Astrocyte of the spinal cord (primary cell): ENCODE results near the gene CASP8.
"Not testable (repeated sequence)": the region's sequence is repeated elsewhere in the genome, so short reads cannot be mapped to it uniquely, and the experiment has no call there.

Experiments
- DNase-seq: peaks from one replicate; pipeline ENCODE4 v3.0.0; 2011; ENCODE audit warnings: low read depth, low spot score
- H3K4me3 ChIP-seq: 2 replicates; pipeline ENCODE4 v1.5.1; 2011; ENCODE audit warnings: low read depth, mild to moderate bottlenecking, low read length, moderate library complexity
- in situ Hi-C: cut with HindIII; loops from 2 replicates; pipeline ENCODE4 v1.10.0; 2017; ENCODE audit warnings: low sequenced_read_pairs
- TF ChIP-seq, protein P1 (sequence below): IDR thresholded peaks from 2 replicates; pipeline ENCODE4 v1.5.1; 2012; ENCODE audit warnings: low read depth, mild to moderate bottlenecking, low read length, inconsistent platforms

CASP8 gene

GRCh38 chr2:201276511-201276910 lies 16.2 kb downstream of the CASP8 start:
- in situ Hi-C loops = no loop called here
- TF ChIP-seq, protein P1, sequence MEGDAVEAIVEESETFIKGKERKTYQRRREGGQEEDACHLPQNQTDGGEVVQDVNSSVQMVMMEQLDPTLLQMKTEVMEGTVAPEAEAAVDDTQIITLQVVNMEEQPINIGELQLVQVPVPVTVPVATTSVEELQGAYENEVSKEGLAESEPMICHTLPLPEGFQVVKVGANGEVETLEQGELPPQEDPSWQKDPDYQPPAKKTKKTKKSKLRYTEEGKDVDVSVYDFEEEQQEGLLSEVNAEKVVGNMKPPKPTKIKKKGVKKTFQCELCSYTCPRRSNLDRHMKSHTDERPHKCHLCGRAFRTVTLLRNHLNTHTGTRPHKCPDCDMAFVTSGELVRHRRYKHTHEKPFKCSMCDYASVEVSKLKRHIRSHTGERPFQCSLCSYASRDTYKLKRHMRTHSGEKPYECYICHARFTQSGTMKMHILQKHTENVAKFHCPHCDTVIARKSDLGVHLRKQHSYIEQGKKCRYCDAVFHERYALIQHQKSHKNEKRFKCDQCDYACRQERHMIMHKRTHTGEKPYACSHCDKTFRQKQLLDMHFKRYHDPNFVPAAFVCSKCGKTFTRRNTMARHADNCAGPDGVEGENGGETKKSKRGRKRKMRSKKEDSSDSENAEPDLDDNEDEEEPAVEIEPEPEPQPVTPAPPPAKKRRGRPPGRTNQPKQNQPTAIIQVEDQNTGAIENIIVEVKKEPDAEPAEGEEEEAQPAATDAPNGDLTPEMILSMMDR = no peak
- H3K4me3 ChIP-seq = no peak overlapping the region

GRCh38 chr2:201279079-201279478 lies 18.7 kb downstream of the CASP8 start:
- TF ChIP-seq, protein P1 = no peak
- H3K4me3 ChIP-seq = no peak overlapping the region
- DNase-seq = no peak
- in situ Hi-C loops = no loop called here

More at GRCh38 chr2:201276511-201276910, 16.2 kb downstream of the CASP8 start:
- no peak for DNase-seq

- in situ Hi-C loops = no loop called here
- TF ChIP-seq, protein P1 = no peak
- H3K4me3 ChIP-seq = no peak overlapping the region
- no peak for DNase-seq
These were observed 20.1 kb downstream of the CASP8 start for GRCh38 chr2:201280191-201281040.

GRCh38 chr2:201285499-201285898 lies 25.2 kb downstream of the CASP8 start:
- no peak overlapping the region for H3K4me3 ChIP-seq
- DNase-seq = no peak
- in situ Hi-C loops = no loop called here
- TF ChIP-seq, protein P1 = no peak

GRCh38 chr2:201290457-201291148 lies 30.3 kb downstream of the CASP8 start:
- H3K4me3 ChIP-seq, in situ Hi-C loops, DNase-seq: not testable (repeated sequence)

GRCh38 chr2:201298462-201299052 lies 38.2 kb downstream of the CASP8 start:
- no peak overlapping the region for H3K4me3 ChIP-seq
- DNase-seq = peak; percentile 22
- in situ Hi-C loops = no loop called here
- TF ChIP-seq, protein P1 = no peak

DNA sequence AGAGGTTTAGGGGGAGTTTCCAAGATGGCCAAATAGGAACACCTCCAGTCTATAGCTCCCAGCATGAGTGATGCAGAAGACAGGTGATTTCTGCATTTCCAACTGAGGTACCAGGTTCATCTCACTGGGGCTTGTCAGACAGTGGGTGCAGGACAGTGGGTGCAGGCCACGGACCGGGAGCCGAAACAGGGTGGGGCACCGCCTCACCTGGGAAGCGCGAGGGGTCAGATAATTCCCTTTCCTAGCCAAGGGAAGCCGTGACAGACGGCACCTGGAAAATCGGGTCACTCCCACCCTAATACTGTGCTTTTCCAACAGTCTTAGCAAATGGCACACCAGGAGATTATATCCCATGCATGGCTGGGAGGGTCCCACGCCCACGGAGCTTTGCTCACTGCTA lies 39.6 kb downstream of the CASP8 start:
- H3K4me3 ChIP-seq, DNase-seq, in situ Hi-C loops: not testable (repeated sequence)
